NCI-H1436 treated with DMSO at 0.1 percent for 48 hours (cell line): ENCODE measurements around the gene MERTK.

Source experiments
- DNase-seq: peaks from one replicate; lab custom pipeline; 2025; lab: John Stamatoyannopoulos, UW

The MERTK gene

DNA sequence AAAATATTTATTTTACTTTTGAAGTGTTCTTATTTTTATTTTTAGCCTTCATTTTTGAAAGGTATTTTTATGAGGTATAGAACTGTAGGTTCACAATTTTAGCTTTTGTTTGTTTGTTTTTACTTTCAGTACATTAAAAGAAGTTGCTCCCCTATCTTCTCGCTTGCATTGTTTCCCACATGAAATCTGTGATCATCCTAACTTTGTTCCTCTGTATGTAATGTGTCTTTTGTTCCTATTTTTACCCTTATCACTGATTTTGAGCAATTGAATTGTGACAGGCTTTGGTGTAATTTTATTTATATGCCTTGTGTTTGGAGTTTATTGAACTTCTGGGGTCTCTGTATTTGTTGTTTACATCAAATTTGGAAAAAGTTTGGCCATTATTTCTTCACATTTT, 78.8 kb downstream of the MERTK start:
- no peak for DNase-seq

DNA sequence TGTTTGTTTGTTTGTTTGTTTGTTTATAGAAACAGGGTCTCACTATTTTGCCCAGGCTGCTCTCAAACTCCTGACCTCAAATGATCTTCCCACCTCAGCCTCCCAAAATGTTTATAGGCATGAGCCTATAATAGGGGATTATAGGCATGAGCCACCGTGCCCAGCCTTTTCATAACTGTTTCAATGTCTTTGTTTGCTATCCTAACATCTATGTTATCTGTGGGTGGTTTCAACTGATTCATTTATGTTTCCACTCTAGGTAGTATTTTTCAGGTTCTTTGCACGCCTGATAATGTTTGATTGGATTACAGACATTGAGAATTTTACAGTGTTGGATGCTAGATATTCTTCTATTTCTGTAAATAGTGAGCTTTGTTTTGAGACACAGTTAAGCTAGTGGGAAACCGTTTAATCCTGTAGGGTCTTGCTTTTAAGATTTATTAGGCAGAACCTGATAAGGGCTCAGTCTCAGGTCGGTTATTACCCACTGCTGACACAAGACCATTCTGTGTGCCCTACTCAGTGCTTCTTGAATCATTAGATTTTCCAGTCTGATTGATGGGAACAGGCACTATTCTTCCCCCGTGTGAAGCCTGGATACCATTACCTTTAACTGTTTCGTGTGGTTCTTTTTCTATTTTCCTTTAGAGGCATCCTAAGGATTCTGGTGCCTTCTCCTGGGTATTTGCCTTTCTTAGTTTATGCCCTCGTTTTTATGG, 80.2 kb downstream of the MERTK start:
- DNase-seq: no peak

DNA sequence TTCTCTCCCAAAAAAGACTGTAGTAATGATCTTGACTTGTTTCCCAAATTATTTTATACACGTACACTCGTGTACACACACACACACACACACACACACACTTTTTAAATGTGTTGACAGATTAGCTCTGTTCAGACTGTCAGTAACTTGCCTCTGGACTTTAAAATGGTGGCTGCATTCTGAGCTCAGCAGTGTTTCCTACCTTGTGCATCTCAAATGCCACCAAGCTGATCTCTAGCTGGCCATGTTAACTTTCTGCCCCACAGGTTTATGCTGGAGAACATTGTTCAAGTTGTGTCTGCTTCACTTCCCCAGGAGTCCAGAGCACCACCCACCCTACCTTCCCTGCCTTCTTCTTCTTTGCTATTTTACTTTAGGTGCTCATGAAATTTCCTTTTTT, 83.3 kb downstream of the MERTK start:
- no peak for DNase-seq

DNA sequence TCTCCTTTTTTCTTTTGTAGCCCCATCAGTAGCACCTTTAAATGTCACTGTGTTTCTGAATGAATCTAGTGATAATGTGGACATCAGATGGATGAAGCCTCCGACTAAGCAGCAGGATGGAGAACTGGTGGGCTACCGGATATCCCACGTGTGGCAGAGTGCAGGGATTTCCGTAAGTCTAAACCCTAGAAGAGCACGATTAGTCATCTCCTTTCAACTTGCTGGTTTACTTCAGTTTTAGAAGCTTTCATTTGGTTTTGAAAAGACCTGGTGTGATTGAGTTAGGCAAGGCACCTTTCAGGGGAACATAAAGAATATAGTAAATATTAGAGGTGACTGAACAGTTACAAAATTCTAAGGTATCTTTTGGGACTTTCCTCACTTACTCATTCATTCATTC, 84.4 kb downstream of the MERTK start:
- no peak for DNase-seq

DNA sequence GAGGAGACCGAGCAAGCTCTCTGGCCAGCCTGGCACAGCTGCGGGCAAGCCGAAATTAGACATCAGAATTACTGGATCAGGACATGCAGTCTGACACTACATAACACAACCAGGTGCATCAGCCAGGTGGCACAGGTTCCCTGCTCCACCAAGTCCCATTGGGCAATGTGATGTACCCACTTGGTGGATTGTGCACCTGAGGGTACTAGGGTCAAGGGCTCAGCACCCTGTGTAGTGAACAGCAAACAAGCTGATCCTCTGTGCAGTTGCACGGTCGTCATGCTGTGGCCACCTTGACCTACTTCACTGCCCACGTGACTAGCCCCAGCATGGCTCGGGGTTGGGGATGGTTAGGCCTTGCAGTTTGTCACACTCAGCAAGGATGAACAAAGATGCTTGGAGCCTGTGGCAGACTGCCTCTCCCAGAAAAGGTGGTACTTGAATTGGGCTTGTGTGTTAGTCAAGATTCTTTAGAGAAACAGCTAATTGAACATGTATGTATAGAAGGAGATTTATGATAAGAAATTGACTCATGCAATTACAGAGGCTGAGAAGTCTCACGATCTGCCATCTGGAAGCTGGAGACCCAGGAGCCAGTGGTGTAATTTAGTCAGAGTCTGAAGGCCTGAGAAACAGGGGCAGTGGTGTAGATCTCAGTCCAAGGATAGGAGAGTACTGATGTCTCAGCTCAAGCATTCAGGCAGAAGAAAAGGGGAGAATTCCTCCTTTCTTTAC, 85.2 kb downstream of the MERTK start:
- DNase-seq: no peak

DNA sequence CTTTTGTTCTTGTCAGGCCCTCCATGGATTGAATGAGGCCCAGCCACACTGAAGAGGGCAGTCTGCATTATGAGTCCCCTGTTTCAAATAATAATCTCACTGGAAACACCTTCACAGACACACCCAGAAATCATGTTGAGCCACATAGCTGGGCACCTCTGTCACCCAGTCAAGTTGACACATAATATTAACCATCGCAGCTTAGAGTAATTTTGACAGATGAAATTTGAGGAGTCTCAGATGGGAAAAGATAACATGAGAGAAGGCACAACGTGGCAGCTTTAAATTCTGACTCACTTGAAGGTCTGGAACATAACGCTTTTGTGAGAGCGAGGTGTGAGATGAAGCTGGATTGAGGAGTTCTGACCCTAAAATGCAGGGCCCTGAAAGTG, 85.8 kb downstream of the MERTK start:
- no peak for DNase-seq

DNA sequence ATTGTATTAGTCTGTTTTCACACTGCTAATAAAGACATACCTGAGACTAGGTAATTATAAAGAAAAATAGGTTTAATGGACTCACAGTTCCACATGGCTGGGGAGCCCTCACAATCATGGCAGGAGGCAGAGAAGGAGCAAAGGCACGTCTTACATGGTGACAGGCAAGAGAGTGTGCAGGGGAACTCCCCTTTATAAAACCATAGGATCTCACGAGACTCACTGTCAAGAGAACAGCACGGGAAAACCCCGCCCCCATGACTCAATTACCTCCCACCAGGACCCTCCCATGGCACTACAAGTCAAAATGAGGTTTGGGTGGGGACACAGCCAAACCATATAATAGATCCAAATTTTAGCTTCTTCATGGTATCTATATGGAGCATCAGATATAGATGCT, 87.1 kb downstream of the MERTK start:
- no peak for DNase-seq

DNA sequence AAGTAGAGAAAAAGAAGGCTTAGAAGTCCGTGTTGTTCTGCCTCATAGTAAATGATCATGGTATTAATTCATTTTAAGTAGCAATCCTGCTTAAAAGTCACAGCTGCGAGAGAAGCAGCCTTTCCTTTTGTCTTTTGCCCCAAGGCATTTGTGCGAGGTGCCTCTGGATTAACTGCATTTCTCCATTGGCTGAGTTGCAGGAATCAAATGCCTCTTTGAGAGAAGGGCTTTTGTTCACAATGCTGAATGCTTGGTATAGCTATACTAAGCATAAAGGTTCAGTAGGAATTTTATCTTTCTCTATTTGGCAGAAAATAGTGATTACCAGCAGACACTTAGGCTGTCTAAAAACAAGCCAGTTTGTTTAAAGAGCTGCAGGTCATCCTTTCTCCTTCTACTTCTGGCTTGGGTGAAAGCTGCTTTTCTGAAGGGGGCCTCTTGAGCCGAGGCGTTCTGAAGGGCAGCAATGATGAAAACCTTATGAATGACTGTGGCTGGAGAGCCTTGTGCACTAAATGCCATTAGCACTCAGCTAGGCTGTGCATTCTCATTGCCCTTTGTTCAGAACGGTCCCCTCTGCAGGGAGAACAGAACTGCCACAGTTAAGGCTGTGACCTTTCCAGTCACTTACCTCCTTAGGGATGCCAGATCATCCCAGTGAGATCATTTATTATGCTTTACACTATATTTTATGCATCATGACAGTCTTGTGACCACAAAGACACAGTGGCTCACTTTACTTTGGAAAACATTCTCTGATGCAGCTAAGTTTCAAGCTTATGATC, 87.9 kb downstream of the MERTK start:
- no peak for DNase-seq

DNA sequence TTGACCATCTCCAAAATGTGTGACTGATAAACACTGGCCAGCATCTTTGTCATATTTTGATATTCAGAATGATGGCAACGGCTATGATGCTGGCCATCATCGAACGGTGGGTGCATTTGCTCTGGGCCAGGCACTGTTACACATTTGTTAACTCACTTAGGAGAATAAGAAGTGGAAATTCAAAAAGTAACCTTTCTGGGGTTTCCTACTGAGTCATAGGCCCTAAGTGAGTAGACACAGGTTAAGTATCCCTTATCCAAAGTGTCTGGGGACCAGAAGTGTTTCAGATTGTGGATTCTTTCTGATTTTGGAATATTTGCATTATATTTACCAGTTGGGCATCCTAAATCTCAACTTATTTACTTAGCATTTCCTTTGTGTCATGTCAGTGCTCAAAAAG, 92.0 kb downstream of the MERTK start:
- no peak for DNase-seq

DNA sequence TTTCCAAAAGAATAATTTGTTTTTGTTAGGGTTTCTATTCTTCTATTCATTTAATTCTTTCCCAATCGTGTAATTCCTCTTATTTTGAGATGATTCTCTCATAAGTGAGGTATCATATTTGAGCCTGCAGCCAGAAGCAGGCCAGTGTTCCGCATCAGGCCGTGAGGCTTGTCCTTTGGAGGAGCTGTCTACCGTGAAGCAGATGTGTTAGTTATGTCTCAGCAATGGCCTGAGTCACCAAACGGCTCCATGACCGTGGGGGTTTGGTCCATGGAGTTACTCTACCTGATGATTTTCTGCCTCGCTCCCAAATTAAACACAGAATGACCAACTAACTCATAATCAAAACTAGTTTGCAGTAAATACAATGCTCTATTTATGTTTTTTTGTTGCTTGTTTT, 92.4 kb downstream of the MERTK start:
- DNase-seq: no peak

DNA sequence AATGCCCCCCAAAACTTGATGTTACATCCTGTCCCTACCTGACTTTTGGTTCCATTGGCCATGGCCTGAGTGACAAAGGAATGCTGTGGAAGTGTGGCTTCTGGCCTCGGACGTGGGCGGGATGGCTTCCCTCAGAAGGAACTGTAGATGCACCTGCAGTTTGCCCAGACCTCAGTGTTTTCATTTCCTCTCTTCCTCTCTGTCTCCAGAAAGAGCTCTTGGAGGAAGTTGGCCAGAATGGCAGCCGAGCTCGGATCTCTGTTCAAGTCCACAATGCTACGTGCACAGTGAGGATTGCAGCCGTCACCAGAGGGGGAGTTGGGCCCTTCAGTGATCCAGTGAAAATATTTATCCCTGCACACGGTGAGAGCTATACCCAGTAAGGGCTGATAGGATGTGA, 95.6 kb downstream of the MERTK start:
- DNase-seq: no peak

DNA sequence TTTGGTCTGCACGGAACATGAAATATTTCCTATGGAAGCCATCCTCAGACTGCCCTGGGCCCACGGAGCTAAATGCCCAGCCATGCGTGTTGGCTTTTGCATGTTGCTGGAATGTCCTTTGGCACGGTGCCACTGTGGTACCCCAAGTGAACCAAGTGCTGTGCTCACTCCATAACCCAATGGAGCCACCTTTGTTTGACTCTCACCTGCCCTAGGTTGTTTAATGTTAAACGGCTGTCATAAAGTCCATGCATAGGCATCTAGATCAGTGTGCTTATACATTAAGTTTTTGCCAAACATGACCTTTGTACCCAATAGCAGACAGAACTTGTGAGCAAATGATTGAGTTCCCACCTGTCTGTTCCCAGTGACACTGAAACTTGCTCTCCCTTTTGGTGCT, 96.7 kb downstream of the MERTK start:
- no peak for DNase-seq

DNA sequence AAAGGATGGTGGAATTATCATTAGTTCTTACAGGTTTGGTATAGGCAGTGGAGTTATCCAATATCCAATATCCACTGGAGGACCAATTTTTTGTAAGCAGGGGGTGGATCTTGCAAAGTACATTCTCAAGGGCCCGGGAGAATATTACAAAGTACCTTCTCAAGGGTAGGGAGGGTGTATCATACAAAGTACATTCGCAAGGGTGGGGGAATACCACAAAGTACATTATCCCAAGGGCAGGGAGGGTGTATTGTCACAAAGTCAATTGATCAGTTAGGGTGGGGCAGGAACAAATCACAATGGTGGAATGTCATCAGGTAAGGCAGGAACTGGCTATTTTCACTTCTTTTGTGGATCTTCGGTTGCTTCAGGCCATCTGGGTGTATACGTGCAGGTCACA, 101.4 kb downstream of the MERTK start:
- DNase-seq: no peak

DNA sequence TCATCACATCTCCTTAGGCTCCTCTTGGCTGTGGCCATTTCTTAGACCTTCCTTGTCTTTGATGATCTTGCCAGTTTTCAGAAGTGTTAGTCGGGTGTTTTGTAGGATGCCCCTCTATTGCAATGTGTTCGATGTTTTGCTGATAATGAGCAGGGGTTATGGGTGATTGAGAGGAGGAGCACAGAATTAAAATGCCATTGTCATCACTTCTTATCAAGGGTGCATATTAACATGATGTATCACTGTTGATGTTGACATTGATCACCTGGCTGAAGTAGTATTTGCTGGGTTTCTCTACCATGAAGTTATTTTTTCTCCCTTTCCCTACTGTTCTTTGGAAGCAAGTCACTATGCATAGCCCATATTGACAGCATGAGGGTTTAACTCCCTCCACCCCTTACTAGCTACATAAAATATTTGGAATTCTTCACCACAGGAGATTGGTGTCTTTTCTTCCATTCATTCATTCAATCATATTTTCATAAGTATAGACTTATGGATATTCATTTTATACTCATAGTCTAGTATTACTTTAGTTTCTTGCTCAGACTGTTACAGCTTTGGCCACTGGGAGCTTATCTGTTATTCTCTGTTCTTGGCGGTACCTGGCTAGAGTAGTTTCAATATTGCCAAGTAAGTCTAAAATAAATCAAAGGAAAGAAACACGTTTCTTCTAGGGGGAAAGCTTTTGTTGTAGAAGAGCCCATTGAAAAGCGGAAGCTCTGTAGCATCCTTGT, 102.2 kb downstream of the MERTK start:
- DNase-seq: no peak

DNA sequence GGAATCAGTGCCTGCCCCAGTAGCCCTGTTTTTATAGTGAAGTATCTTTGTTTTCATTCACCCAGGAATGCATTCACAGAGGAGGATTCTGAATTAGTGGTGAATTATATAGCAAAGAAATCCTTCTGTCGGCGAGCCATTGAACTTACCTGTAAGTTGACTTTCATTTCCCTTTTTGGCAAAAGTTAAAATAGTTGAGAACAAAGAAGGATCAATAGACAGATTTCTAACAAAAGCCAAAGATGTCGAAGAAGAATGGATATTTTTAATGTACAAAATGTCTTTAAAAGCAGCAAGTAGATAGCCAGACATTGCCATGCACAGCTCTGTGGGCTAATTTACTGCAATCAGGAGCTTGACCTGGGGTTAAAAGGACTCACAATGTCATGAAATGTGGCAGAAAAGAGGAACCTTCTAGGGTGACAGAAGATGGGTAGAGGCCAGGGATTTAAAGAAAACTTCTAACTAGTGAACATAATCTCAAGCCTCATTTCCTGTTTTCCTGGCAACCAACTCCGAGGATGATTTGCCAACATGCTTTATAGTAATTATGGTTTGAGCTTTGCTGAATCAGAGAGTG, 102.8 kb downstream of the MERTK start:
- DNase-seq: no peak

DNA sequence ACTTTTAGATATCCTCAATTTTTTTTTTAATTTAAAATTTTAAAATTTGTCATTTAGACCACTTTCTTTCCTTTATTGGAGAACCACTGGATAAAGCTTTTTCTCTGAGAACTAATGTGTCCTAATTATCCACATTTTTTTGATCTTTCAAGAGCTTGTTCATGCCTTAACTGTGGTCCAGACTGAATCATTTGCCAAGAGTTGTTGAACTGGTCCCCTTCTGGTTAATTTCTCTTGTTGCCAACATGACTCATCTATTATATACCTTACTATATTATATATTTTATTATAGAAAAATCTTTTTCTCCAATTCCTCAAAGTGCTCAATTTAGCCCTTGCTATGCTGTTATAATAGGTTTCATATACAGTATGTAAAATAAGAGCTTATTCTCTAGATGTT, 103.5 kb downstream of the MERTK start:
- DNase-seq: no peak

DNA sequence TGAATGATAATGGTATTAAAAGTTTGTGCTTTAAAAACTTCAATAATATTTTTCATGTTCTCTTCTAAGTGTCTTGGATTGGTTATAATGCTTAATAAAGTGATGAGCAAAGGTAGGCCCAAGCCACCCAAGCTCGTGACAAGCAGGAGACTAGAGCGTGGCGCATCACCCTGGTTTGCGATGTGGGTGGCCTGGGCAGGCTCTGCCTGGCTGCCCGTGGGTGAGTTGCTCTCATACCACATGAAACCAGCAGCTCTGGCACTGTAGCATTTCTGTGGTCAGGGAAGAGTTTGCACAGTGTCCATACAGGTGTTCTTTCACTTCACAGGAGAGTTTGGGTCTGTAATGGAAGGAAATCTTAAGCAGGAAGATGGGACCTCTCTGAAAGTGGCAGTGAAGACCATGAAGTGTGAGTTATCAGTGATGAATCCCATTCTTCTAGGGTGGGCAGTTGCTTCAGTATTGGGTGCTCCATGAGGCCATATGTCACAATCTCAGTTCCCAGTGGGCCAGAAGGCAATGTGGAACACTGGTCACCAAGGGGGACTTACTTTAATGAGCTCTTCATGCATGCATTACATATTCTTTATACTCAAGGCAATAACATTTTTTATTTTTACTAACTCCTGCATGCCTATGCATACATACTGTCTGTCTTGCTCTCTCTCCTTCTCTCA, 105.3 kb downstream of the MERTK start:
- no peak for DNase-seq

DNA sequence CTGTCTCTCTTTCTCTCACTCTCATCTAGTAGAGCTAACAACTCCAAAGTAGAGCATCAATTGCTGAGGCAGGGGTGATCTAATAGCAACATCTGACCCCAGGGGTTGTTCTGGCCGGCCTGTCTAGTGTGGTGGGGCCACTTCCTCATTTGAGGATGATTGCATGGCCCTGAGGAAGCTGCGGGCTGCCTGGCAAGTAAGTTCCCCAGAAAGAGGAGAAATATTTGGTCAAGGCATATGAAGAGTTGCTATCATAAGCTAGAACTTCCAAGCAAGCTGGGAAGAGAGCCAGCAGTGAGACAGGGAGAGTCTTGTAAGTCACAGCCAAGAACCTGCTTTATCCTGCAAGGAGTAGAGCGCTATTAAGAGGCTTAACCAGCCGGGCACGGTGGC, 105.8 kb downstream of the MERTK start:
- DNase-seq: no peak

DNA sequence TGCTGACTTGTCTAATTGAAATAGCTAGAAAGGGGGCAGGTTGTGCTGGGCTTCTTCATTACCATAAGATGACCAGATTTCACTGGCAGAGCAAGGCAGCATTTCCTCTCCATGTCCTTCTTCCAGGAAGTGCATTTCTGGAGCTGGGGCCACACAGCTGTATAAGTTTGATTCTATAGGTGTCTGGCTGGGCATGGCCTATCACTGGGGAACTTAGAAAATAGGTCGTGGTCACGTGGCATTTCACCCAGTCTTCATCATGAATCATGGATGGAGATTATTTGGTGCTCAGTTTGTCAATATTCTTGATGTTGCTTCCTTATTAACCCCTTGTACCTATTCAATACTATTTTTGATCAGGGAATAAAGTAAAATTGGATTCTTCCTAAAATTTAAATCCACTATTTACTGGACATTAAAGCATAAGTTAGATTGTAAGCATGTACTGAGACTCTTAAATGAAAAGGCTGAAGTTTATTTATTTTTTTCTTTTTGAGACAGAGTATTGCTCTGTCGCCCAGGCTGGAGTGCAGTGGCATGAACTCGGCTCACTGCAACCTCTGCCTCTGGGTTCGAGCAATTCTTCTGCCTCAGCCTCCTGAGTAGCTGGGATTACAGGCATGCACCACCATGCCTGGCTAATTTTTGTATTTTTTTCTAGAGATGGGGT, 107.1 kb downstream of the MERTK start:
- DNase-seq: no peak

DNA sequence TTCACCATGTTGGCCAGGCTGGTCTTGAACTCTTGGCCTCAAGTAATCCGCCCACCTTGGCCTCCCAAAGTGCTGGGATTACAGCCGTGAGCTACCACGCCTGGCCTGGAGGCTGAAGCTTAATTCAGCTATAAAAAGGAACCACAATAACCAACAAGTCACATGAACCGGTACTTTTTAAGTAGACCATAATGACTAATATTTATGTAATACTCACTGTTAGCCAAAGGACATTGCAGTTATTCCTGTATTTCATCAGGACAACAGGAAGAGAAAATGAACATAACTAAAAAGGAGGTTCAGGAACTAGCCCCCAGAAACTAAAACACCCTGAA, 107.6 kb downstream of the MERTK start:
- DNase-seq: no peak

DNA sequence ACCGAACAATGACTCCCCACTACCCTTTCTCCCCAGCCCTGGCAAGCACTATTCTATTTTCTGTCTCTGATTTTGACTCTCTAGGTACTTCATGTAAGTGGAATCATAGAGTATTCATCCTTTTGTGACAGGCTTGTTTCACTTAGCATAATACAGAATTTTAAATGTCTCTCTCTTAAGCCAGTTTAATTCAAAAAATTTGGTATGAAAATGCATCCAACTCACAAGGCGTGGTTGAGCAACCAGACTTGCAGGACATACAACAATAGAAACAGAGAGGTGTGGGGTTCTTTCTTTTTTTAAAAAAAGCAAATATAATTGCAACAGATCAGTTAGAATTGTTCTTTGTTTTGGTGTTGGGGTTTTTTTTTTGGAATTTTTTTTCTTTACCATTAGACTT, 109.1 kb downstream of the MERTK start:
- no peak for DNase-seq
